Measurements from ENCODE around the gene ESRP2. TPM values are rescaled to one million over a fixed set of nuclear protein-coding genes. Genes with fewer than 3 reads are reported as not detected.

ESRP2 gene
- total RNA-seq, 1 experiment from 2014 or later: 0.24 TPM

DNA sequence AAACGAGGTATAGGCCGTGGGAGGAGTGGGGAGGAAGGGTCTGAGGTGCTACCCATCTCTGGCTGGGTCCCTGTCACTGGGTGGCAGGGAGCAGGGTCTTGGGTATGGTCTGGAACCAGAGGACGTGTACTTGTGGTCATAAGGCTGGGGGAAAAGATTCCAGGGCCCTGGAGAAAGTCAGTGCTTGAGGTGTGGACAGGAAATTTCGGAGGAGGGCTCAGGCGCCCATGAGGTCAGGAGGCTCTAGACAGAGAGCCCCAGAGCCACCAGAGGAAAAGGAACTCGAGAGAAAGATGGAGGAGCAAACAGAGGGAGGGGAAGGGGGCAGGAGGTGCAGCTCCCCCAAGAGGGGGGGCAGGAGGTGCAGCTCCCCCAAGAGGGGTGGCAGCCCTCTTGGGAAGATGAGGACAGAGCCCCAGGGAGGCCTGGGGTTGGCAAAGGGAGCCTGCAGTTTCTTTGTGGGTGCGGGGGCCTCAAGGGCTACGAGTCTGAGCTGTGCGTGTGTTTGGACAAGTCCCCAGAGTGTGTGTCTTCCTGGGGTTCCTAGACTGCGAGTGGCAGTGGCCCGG is 27.7 kb upstream of the ESRP2 start:
- no peak for DNase-seq (ENCODE audit: low read depth)

DNA sequence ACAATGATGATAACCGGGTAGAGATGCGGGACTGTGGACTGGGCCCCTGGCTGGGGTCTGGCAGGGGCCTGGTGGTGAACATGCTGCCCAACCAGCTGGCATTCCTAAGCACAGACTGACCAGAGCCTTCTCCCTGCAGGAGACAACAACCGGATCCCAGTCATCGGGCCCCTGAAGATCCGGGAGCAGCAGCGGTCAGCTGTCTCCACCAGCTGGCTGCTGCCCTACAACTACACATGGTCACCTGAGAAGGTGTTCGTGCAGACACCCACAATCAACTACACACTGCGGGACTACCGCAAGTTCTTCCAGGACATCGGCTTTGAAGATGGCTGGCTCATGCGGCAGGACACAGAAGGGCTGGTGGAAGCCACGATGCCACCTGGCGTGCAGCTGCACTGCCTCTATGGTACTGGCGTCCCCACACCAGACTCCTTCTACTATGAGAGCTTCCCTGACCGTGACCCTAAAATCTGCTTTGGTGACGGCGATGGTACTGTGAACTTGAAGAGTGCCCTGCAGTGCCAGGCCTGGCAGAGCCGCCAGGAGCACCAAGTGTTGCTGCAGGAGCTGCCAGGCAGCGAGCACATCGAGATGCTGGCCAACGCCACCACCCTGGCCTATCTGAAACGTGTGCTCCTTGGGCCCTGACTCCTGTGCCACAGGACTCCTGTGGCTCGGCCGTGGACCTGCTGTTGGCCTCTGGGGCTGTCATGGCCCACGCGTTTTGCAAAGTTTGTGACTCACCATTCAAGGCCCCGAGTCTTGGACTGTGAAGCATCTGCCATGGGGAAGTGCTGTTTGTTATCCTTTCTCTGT is 23.3 kb upstream of the ESRP2 start:
- DNase-seq (ENCODE audit: low read depth): no peak

DNA sequence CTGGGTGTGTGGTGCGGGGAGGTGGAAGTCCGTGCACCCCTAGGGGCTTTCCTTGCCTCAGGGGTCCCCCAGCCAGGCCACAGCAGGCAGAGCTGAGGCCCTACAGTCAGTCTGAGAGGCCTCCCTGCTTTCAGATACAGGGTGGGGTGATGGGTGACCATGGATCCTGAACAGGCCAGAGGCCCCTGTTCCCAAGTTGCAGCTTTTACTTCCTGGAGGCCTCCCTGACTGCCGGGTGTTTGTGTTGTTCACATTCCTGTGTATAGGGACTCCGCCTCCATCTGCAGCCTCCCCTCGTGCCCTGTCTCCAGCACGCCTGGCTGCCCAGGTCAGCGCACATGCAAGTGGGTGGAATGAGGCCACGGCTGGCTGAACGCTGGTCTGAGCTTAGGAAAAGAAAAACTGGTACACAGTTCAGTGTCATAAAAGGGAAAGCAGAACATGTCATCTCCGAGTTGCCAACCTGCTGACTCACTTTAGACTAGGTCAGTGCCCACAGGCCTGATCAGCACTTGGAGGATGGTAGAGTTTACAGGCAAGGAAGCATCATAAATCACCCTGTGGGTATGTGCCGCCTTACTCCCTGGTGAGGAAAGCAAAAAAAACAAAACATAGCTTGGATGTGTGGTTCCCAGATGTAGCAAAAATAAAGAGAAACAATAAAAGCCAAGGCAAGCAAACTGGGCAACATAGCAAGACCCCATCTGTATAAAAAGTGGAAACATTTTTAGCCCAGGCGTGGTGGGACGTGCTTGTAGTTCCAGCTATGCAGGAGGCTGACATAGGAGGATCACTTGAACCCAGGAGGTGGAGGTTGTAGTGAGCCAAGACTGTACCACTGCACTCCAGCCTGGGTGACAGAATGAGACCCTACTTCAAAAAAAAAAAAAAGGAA is 22.2 kb upstream of the ESRP2 start:
- DNase-seq (ENCODE audit: low read depth): peak; percentile 76

DNA sequence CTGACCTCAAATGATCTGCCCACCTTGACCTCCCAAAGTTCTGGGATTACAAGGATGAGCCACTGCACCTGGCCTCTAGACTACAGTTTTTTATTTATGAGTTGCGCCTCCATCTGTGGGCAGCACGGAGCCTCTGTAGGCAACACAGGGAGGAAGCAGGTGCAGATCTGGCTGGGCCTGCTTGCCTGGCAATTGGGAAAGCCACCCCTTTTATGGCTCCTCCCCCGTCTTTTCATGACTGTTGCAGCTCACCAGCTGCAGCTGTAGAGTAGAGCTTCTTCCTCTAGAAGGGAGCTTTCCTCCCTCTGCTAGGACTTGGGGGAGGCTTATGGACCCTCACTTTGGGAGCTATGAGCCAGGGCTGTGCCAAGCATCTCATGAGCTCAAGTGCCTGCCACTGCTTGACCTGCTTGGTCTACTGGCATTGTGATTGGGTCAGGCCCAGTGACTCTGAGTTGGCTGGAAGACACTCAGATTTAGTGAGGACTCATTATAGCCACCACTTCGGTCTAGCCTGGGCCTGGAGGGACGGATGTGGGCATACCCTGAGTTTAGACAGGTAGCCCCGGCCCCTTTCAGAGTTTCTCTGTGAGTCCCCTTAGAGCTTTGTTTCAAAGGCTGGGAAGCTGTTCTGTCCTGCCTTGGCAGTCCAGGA is 21.5 kb upstream of the ESRP2 start:
- no peak for DNase-seq (ENCODE audit: low read depth)

DNA sequence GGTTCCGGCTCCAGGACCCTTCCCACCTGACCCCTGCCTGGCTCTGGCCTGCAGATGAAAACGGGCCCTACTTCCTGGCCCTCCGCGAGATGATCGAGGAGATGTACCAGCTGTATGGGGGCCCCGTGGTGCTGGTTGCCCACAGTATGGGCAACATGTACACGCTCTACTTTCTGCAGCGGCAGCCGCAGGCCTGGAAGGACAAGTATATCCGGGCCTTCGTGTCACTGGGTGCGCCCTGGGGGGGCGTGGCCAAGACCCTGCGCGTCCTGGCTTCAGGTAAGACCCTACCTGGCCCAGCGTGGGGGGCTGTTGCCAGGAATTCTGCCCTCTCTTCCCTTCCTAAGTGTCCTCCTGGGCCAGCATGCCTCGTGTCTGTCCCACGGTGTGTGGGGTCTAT is 19.8 kb upstream of the ESRP2 start:
- DNase-seq (ENCODE audit: low read depth): no peak

DNA sequence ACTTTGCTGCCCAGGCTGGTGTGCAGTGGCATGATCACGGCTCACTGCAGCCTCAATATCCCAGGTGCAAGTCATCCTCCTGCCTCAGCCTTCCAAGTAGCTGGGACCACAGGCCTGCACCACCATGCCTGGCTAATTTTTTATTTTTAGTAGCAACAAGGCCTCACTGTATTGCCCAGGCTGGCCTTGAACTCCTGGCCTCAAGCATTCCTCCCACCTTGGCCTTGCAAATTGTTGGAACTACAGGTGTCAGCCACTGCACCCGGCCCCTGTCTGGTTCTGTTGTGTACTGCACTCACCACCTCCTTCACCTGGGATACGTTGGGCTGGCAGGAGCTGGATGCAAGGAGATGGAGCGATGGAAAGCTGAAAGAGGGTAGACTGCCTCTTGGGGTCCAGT is 17.8 kb upstream of the ESRP2 start:
- no peak for DNase-seq (ENCODE audit: low read depth)

DNA sequence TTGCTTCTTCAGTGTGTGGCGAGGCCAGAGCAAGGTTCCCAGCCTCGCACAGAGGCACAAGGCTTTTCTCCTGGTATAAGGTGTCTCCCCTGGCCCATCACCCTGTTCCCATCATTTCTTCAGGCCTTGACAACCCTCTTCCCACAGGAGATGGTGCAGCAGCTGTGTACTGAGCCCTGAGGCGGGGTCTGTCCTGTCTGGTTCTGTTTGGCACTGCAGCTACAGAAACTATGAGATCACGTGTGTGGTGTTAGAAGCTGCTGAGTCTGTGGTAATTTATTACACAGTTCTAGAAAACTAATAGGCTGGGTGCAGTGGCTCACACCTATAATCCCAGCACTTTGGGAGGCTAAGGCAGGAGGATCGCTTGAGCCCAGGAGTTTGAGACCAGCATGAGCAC is 16.5 kb upstream of the ESRP2 start:
- DNase-seq (ENCODE audit: low read depth): no peak

DNA sequence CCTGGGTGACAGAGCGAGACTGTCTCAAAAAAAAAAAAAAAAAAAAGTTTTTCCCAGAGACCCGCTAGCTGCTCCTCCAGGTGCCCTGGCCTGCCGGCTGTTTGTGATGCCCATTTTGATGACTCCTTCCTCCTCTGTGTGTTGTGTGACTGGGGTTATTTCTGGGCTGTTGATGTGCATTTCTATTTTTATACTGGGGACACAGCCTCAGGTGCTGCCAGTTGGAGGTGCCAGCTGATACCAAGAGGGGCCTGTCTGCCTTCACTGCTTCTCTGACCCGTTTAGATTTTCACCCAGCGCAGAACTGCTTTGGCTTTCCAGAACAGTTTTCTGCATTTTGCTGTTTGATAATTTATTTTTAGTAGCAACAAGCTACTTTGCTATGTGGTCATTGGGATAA is 15.9 kb upstream of the ESRP2 start:
- DNase-seq (ENCODE audit: low read depth): no peak

DNA sequence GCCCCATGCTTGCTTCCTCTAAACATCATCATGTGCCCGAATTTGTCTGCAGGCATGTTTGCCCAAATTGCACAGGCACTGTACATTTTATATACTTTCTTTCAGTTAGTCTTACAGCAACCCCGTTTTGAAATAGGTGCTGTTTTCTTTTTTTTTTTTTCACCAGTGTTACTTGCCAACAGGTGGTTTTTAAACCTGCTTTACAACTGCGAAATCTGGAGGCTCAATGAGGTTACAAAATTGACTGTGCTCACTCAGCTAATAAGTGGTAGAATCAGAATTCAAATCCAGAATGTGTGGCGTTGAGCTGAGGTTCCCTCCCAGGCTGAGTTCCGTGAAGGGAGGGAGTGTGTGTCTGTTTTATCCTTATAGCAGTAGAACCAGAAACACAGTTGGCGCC is 15.0 kb upstream of the ESRP2 start:
- no peak for DNase-seq (ENCODE audit: low read depth)

DNA sequence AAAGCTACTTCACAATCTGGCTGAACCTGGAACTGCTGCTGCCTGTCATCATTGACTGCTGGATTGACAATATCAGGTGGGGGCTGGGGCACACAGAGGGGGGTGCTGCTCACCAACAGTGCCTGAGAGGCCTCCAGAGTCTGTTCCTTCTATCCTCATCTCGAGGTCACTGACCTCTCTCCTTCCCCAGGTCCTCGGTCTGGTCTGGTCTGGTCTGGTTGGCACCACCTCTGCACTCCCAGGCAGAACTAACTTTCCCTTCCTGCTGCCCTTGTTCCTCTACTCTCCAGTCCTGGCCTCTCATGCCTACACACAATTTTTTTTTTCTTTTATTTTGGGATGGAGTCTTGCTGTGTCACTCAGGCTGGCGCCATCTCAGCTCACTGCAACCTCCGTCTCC is 13.4 kb upstream of the ESRP2 start:
- DNase-seq (ENCODE audit: low read depth): no peak

DNA sequence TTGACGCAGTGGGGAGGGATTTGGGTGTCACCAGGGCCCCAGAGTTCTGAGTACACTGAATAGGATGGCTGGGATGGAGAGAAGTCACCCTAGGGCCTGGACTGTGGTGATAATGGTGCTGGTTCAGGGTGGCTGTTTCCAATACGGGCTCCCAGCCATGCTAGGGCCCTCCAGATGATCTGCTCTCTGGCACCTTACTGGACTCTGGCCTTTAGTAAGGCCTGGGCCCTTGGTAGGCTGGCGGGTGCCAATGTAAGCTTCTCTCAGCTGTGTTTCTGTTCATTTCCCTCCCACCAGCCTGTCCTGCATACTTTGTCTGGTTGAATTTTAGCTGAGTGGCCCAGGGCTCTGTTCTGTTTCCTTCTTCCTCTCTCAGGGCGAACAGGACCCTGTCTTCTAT is 12.0 kb upstream of the ESRP2 start:
- no peak for DNase-seq (ENCODE audit: low read depth)

DNA sequence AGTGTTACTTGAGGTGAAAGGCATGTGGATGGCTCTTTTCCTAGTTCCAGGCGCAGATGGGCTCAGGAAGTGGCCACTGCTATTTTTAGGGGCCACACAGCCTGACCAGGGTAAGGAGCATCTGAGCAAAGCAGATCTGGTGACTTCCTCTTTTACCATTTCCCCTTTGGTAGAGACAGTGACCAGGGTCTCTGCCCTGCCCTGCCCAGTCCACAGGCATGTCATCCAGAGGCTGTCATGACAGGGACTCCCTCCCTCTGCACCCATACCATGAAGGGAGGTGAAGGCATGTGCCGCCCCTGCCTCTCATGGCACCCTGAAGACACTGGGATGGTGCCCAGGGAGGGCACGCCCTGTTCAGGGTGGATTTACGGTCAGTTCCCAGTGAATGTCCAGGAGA is 11.5 kb upstream of the ESRP2 start:
- no peak for DNase-seq (ENCODE audit: low read depth)

DNA sequence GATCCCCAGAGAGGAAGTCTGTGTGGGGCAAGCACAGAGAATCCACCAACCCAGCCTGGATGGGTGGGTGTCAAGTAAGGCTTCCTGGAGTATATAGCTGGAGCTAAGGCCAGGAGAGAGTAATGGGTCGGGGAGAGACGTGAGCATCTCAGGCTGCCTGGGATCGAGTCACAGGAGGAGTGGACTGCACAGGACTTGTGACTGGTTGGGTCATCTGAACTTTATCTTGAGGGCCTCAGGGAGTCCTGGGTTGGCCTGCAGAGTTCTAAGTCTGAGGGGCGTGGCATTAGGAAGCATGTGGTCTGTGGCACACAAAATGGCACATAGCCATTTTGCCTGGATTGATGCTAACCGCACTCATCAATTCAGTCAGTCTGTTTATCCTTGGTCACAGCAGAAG is 10.7 kb upstream of the ESRP2 start:
- peak; percentile 25 for DNase-seq (ENCODE audit: low read depth)

DNA sequence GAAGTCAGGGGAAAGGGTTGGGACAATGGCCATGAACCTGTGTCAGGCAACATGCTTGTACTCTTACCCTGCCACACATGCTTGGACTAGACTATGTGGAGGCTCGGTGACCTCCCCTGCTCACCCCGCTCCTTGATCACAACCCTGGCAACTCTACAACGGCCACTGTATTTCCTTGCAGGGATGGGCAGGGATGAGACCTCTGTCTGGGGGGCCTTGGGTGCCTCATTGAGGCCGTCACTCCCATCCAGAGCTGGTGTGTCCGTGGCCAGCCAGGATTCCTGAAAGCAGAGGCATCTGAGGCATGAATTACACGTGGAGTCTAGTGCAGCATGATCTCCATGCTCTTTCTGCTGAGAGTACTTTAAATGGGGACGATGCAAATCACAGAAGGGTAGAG is 10.2 kb upstream of the ESRP2 start:
- DNase-seq (ENCODE audit: low read depth): no peak

DNA sequence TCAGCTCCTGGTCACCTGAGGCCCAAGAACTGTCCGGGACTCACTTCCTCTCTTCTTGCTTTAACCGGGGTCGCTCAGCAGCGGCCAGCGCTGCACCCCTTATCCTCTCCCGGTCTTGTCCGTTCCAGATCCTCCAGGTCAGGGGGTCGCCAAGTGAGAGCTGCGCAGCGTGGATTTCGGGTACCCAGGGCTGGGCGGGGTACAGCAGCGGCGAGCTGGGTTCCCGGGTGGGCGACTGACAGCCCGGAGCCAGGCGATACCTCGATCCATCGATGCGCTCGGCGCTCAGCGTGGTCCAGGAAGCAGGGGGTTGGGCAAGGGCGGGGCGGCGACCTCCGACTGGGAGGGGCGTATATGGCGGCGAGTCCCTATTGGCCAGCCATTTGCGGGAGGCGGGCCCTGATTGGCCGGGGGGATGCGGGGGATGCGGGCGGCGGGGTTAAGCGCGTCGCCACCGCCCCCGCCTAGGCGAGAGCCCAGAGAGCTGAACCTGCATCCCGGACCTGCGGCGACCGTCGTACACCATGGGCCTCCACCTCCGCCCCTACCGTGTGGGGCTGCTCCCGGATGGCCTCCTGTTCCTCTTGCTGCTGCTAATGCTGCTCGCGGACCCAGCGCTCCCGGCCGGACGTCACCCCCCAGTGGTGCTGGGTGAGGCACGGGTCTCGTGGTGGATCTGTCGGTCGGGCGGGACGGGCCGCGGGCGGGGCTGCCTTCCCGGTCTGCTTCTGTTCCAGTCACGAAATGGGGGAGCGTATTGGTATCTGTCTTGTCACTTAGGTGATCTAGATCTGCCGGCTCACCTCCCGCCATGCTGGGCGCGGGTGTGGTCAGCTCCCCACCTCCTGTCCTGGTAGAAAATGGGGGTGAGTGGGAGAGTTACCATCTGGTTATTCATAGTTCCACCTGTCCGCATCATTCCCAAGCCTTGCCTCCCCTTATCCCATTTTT is 9.3 kb upstream of the ESRP2 start, which contains the start of gene PLA2G15:
Gene PLA2G15 (plus strand): TSS at position 471 of the 951 bp plus-strand sequence. CDS start 54 bp downstream, at position 525.
- peak; percentile 91 for DNase-seq (ENCODE audit: low read depth)

DNA sequence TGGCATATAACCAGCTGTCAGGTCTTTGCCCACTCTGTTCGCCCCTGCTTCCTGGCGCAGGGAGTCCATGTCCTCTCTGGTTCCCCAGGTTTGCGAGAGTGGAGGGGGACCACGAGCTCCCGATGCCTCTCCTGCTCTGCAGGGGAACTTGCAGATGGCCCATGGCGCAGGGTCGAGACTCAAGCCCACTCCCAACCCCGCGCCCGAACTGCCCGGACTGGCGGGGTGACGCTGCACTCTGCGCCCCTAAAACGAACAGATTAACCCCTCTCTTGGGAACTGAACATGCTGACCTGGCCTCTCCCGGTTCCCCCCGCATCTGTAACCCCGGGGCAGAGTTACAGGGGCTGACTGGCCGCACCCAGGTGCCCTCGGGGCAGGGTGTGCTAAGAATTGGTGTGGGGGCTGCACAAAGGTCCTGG is 8.6 kb upstream of the ESRP2 start:
- DNase-seq (ENCODE audit: low read depth): no peak

DNA sequence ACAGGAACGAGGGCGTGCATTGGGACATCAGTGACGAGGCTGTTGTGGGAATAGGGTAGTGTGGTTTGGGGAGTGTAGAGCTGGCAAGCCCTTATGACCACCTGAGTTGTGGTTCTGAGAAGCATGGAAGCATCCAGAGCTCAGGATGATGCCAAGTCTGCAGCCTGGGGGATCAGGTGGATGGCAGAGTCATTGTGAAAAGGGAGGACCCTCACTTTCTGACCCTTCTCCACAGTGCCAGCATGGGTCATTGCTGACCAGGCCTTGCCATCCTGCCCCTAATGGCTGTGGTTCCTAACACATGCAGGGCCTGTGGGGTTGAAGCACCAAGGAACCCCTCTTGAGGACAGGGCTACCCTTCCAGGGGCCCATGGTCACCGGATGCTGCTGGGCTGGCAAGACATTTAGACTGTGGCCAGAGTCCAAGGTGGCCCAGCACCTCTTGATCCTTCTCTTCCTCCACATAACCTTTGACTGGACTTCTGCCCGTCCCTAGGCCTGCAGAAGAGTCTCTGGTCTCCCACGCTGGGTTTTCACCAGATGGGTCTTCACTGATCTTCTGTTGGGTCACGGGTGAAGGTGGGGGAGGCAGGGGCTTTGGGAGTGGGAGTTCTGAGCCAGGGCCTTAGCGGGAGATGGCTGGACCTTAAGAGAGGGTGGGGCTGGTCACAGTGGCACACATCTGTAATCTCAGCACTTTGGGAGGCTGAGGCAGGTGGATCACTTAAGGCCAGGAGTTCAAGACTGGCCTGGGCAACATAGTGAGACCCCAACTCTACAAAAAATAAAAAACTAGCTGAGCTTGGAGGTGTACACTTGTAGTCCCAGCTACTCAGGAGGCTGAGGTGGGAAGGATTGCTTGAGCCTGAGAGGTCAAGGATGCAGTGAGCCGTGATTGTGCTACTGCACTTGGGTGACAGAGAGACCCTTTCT is 7.3 kb upstream of the ESRP2 start:
- DNase-seq (ENCODE audit: low read depth): no peak

DNA sequence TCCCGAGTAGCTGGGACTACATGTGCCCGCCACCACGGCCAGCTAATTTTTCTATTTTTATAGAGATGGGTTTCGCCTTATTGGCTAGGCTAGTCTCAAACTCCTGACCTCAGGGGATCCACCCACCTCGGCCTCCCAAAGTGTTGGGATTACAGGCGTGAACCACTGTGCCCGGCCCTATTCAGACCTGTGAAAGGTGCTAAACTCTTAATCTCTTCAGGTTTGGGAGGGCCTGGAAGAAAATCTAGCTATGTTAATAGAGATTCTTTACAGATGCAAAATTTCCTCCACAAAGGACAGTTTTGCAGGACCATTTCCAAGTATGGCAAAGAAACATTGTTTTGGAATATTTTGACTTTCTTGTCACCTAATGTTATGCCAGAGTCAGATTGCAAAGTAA is 6.2 kb upstream of the ESRP2 start:
- DNase-seq (ENCODE audit: low read depth): no peak

DNA sequence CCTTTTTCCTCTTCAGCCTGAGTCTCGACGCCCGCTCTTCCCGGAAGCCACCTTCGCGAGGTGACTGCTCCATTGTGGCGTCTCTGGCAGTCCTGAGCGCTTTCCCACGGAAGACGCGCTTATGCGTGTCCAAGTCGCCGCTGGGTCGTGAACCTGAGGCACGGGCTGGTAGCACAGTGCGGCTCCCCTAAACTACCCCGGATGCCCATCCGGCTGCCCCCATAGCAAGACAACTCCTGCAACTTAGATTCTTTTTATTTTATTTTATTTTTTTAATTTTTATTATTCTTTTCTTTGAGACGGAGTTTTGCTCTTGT is 2.1 kb upstream of the ESRP2 start:
- no peak for DNase-seq (ENCODE audit: low read depth)
